Amniotic stem cell (primary cell): ENCODE measurements around the gene KLK7.
"Not testable (repeated sequence)": the region's sequence is repeated elsewhere in the genome, so short reads cannot be mapped to it uniquely, and the experiment has no call there.

Source experiments
- DNase-seq: peaks from one replicate; lab custom pipeline; 2025; lab: John Stamatoyannopoulos, UW

The KLK7 gene

GRCh38 chr19:50975766-50976165 lies 8.0 kb downstream of the KLK7 start:
- DNase-seq, result no peak

GRCh38 chr19:50974702-50975556 lies 8.8 kb downstream of the KLK7 start:
- DNase-seq, result no peak

GRCh38 chr19:50972795-50973376 lies 10.8 kb downstream of the KLK7 start:
- no peak for DNase-seq

- DNase-seq, result not testable (repeated sequence)
These were observed 13.9 kb downstream of the KLK7 start for GRCh38 chr19:50969810-50970209.

- DNase-seq, result no peak
These were observed 14.3 kb downstream of the KLK7 start, which contains the start of gene KLK6 for GRCh38 chr19:50969413-50969760. Gene KLK6, minus strand, starts transcription at chr19:50969591. Its CDS starts 1,487 bp downstream, at chr19:50968104.

- no peak for DNase-seq
These were observed 14.9 kb downstream of the KLK7 start for GRCh38 chr19:50968716-50969412.

- DNase-seq, result no peak
These were observed 15.6 kb downstream of the KLK7 start for GRCh38 chr19:50967929-50968715.

- DNase-seq, result no peak
These were observed 19.5 kb downstream of the KLK7 start for GRCh38 chr19:50964266-50964665.

- no peak for DNase-seq
These were observed 20.3 kb downstream of the KLK7 start for GRCh38 chr19:50963381-50963780.

GRCh38 chr19:50962245-50962644 lies 21.5 kb downstream of the KLK7 start:
- DNase-seq, result no peak

GRCh38 chr19:50959731-50960500 lies 23.8 kb downstream of the KLK7 start:
- DNase-seq, result no peak

- no peak for DNase-seq
These were observed 26.1 kb downstream of the KLK7 start for GRCh38 chr19:50957587-50957986.

GRCh38 chr19:50952910-50953309 lies 30.8 kb downstream of the KLK7 start, which contains the start of gene KLK5:
Gene KLK5, minus strand, starts transcription at chr19:50953038. Its CDS starts 381 bp downstream, at chr19:50952657.
- DNase-seq, result no peak

- no peak for DNase-seq
These were observed 33.9 kb downstream of the KLK7 start for GRCh38 chr19:50949861-50950260.

GRCh38 chr19:50947123-50947522 lies 36.6 kb downstream of the KLK7 start:
- no peak for DNase-seq

- no peak for DNase-seq
These were observed 38.9 kb downstream of the KLK7 start for GRCh38 chr19:50944795-50945194.

- DNase-seq, result no peak
These were observed 40.5 kb downstream of the KLK7 start for GRCh38 chr19:50943074-50943828.

- DNase-seq, result no peak
These were observed 44.1 kb downstream of the KLK7 start for GRCh38 chr19:50939596-50939995.

GRCh38 chr19:50933640-50934039 lies 50.1 kb downstream of the KLK7 start:
- DNase-seq, result no peak

GRCh38 chr19:50932690-50933083 lies 51.0 kb downstream of the KLK7 start:
- no peak for DNase-seq
